HUDEP-2 (cell line): ENCODE results near the gene NCKAP5.
A peak's percentile ranks its signal among the peaks of the same experiment; 100 is the strongest.

Experiments used
- DNase-seq, 76 experiments: peaks; one replicate each; lab custom pipeline; 2025; ENCODE audit not compliant: unreplicated experiment in 76 of 76; lab: John Stamatoyannopoulos, UW

The NCKAP5 gene

DNA sequence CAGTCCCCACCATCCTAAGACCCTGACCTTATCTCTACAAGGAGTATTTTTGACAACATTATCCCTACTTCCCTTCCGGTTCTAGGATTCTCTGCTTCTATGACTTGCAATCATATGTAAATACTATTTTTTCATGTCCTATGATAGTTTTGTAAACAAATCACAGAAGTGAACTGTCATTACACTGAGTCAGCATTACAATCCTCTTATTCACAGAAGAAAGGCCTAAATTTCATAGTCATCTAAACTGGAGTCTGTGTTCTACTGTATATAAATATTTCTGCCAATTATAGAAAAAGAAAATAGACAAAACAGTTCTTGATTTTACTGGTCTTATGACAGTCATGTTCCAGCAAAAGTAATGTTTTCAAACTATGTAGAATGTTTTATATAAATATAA is 265.1 kb downstream of the NCKAP5 start:
- no peak for DNase-seq

DNA sequence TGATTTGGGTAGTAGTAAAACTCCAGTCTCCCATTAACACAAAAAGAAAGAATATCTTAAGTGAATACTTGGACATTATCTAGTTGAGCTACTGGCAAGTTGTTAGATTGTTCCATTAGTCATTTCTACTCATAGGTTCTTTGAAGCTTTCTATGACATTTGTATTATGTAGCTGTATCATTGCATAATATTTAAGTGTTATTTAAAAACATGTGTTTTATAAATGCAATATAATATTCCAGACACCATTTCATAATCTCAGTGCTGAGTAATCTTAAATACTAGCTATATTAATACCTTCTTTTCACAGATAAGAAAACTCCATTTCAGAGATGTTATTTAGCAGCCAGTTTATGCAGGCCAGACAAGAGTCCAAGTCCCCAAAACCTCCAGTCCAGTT is 271.9 kb downstream of the NCKAP5 start:
- no peak for DNase-seq

DNA sequence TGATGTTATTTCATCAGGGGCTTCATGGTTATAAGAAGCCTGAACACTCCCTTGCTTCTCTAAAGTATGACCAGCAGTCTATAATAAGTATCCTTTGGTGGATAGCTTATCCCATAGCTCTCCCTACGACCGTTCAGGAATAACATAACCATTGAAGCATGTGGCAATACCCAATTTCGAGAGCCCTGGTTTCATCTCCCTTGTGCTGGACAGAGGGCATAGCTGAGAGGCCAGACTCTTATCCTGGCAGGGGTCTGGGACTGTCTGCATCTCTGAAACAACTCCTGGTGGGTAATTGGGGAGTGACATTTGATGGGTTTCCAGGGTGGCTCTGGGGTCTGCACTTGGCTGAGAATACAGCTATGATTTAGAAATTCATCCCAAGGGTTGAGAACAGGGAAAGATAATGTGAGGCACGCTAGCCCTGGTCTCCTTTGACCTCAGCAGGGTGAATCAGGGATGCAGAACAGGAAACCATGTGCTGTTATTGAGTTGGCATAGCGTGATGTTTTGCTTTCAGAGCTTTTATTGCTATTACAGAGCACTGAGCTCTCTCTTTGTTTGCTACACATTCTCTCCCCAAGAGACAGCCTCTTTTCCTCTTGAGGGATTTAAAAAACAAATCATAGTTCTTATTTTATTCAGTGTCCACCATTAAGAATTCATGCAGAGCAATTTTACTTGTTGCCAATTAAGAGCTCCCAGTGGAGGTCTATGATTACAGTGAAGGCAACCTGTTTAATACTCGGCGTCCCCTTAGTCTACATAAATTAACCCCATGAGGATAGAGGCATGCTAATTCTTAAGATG is 274.5 kb downstream of the NCKAP5 start:
- DNase-seq, result no peak

DNA sequence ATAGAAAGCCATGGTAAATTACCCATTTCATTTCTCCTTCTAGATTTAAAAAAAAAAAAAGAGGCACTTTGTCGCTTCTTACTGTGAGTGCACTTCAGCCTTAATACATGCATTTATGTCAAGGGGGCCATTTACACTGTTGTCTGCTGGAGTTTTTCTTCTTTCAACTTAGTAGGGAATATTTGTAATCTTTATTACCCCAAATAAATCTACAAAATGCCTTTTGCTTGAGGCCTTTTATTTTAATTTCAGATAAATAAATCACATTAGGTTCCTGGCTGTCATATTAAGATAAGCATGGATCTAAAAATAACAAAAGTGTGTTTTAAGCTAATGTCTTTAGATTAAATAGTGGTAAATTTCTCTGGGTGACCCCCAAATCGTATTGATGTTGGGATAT is 276.0 kb downstream of the NCKAP5 start:
- DNase-seq, result no peak

DNA sequence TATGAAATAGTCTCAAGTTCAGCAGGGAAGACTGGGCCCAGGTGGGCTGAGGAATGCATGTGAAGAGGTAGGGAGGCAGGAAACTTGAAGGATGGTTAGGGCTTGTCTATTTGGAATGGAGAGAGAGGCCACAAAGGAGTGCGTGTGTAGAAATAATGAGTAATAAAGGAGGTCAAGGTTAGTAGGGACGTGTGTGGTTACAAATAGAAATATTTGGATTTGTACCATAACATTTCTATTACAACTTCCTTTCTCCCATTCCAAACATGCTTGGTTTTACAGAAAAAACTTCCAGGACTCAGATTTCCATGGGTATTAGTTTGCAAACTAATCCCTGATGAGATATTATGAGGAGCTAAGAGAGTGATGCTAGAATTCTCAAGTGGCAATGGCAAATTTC is 280.6 kb downstream of the NCKAP5 start:
- no peak for DNase-seq

DNA sequence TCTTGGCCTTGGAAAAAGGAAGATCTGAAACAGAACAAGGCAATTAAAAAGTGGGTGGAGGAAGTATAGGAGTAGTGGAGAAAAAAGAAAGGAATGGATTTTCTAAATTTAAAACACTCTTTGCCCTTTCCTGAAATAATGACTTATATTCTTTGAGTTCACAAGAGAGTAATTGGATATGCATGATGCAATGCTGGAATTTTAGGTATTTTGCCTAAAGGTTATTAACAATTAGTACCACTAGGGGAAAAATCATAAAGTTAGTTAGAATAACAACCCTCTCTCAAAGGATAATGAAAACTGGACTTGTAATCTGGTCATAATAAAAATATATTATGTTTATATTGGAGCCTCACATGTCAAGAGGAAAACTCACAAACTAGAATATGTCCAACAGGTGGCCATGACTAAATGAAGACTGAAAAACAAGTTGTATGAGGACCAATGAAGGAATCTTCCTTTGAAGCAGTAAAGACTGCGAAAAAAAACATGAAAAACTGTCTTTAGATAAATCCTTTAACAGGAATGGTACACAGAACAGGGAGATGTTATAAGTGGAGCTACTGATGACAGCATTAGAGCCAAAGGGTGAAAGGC is 281.8 kb downstream of the NCKAP5 start:
- no peak for DNase-seq

DNA sequence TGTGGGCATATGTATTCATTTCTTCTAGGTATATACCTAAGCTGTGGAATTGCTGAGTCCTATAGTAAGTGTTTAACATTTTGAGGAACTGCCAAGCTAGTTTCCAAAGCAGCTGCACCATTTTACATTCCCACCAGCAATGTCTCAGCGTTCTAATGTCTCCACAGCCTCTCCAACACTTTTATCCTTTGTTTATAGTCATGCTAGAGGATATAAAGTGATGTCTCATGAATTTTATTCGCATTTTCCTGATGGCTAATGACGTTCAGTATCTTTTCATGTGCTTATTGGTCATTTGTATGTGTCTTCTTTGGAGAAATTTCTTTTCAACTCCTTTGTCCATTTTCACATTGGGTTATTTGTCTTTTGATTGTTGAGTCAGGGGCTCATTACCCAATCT is 295.2 kb downstream of the NCKAP5 start:
- DNase-seq, result no peak

DNA sequence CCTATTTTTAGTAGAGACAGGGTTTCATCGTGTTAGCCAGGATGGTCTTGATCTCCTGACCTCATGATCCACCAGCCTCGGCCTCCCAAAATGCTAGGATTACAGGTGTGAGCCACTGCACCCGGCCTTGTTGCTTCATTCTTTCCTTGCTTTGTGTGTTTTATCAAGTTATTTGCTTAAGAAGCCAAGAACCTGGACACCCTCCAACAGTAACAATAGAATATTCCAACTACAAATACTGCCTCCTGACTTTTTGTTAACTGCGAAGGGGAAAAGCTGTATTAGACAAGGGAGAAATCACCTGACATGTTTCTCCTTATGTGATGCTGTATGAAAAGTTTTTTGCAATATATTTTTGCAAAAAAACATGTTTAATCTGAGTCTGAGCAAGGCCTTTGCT is 297.2 kb downstream of the NCKAP5 start:
- DNase-seq, result no peak

DNA sequence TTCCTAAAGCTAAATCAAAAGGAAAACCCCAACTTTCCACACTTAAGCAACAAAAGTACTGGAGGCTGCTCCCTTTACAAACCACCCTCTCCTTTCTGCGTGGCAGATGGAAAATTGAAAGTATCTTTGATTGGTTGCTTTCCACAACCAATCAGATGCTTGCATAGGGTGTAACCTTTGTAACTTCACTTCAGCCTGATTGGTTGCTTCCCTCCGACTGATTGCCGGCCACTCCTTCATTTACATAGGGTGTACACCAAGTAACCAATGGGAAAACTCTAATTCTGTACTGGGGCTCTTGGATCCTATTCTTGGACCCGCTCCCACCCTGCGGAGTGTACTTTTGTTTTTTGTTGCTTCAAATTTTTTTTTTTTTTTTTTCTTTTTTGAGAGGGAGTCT is 297.7 kb downstream of the NCKAP5 start:
- DNase-seq, result no peak

DNA sequence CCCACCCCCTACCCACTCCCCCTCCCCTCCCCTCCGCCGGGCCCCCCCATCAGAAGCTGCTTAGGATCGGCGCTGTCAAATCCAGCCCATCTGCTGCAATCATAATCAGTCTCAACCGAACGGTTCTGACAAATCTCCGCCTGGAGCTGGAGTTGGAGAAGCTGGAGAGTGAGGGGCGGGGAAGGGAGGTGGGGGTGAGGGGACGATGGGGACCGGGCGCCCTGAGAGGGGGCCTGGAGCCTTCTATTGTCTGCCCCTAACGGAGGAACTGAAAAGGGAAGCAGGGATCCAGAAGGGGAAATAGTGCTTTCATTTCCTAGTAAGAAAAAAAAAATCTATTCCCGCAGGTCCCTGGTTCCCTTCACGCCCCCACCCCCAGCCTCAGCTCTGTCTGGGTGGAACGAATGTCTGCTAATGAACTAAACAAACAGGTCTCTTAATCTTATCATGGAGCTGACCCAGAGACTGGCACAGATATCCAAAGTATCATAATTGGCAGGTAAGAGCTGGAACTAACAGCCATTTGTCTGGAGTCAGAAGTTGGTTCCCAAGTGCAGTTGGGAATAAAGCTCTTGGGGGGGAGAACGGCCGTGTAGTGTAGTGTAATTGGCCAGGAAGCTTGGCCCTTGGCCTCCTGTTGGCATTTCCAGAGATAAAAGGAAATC is 301.2 kb downstream of the NCKAP5 start:
- DNase-seq, result no peak

DNA sequence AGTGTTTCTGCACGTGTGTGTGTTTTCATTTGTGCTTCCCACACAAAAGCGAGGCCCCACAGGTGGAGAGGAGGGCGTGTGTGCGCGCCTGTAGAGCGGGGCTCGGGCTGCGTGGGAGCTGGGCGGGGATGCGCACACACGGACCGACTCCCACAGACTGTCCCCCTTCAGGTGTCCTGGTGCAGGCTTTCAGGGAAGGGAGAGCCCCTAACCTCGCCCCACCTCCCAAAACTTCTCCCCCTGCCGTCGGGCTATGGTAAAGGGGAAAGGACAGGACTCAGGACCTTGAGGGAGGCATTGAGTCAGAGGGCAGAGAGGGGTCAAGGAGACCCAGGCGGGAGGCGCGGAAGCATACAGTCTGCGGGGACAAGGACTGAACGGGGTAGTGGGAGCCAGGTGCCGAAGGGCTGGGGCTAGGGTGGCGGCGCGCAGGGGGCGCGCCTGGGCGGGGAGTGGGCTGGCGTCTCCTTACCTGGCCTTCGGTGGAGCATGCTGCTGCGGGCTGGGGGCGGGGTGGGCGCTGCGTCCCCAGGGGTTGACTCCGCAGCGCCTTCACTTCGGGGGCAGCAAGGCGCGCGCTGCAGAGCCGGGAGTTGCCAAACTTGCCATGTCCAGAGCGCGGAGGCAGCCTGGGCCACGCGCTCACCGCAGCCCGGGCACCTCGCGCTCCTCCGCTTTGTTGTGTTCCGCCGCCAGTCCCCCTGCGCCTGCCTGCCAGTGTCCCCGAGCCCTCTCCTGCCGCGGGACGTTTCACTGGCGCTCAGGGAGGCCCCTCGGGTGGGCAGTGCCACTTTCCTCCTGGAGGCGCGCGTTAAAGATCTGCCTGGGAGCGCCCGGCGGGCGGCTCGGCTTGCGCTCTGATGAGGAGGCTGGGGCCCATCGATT is 302.0 kb downstream of the NCKAP5 start:
- no peak for DNase-seq

DNA sequence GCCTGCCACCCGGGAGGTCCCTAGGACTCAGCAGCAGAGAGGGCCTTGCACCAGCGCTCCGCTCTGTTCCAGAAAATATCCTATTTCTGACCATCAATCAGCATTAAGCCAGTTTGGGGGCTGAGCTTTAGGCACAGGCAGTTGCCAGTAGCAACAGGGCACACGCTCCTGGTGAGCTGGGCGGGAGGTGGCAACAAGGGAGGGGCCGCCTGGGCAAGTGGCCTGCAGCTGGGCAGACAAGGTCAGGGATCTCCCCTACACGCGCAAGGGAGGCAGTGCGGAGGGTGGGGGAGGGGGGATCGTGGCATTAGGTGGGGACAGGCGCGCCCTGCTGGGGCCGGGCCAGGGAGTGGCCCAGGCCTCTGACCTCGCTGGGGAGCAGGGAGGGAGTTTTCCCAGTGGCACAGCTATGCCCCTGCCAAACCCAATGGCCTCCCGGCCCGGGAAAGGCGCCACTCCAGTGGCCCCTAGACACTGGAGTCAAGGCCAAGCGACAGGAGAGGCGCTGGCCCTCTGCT is 302.8 kb downstream of the NCKAP5 start:
- peak in 1 of 76 experiments; percentile 1 for DNase-seq

DNA sequence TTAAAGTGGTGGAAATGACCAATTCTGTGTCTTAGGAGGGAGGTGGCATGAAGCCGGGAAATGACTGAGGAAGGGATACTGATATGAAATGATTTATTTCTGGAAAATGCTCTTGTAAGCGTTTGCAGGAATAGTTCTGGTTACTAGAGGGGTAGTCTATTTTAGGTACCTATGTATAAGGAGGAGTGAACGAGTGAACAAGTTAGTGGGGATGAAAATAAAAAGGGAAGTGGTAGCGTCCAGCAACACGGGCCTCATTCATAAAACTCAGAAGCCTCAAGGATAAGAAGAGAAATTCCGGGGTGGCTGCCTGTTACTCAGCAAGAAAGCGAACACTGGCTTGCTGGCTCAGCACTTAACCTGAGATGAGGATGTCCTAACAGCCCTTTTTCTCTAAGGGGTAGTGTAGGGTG is 303.3 kb downstream of the NCKAP5 start:
- no peak for DNase-seq

DNA sequence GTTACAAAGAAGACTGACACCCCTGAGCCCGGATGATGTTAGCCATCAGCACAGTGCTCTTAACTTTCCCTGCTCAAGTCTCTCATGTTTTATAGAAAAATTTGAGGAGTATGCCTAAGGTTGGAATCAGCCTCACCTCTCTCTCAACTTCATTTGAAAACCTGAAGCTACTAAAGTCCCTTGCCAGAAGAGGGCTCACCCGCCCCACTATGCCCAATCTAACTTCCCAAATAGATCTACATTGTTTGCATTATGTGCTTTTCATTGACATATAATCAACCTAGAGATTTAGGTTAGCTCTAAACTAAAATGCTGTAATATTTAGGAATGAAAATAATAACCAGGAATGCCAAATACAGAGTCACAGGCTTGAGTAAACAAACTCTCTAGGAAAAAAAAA is 305.4 kb downstream of the NCKAP5 start:
- DNase-seq, result no peak

DNA sequence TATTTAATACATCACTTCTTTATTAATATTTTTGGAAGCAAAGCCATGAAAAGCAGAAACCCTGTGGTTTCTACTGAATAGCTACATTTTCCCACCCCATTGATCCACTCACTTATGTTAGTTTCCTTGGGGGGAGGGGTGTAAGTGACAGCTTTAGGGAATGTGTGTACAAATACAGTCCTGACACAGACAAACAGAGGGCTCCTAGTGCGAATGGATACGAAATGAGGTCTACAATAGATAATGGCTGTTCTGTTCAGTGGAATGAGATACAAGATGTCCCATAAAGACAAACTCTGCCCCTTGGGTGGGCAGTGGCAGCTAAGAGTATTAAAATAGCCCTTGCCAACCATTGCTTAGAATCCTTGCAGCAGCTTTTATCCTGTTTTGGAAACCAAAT is 312.9 kb downstream of the NCKAP5 start:
- DNase-seq, result no peak

DNA sequence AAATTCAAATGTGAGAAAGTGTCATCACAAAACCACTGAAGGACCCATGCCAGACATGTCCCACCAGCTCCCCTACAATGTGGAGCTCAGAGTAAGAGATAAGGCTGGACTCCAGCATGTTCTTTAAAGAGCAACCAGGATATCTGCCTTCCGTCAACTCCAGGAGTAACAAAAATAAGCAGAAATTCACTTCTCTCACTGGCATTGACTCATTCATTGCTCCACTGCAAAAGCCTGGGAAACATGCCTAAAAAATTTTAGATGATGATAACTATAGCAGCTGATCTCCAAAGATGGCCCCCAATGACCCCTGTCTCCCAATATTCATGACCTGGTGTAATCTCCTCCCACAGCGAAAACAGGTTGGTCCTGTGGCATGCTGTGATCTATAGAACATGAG is 314.5 kb downstream of the NCKAP5 start:
- no peak for DNase-seq

DNA sequence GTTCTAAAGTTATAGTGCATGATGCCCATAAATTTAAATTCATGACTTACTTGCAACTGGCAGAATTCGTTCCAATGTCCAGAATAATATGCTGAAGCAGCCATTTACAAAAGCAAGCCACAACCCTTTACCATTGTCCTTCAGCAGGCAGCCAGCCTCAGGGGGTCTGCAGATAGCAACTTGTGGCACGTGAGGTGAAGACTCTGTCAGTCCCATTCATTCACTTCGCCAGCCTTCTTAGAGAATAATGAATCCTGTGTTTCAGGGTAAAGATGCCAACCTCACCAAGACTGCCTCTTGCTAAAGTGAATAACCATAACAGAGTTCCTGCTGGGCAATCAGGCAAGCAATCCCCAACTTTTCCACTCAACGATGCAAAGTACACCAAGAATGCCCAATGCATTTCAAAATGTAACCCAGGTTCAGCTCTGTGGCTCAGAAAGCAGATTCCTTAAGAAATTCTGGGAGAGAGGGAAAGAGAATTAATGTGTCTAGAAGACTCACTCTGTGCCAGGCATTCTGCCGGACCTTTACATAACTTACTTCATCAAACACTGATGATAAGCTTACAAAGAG is 315.4 kb downstream of the NCKAP5 start:
- DNase-seq, result no peak

DNA sequence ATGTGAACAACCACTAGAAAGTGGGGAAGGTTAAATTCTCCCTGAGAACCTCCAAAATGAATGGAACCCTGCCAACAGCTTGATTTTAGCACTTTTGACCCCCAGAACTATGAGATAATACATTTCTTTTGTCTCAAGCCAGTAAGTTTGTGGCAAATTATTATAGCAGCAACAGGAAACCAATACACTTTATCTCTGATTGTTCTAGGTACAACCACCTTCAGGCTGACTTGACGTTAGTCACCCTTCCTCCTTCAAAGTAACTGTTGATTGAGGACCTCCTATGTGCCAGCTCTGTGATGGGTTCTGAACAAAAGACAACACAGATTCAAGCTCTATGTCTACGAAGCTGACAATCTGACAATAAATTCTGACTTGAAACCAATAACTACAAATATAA is 318.9 kb downstream of the NCKAP5 start:
- DNase-seq, result no peak

DNA sequence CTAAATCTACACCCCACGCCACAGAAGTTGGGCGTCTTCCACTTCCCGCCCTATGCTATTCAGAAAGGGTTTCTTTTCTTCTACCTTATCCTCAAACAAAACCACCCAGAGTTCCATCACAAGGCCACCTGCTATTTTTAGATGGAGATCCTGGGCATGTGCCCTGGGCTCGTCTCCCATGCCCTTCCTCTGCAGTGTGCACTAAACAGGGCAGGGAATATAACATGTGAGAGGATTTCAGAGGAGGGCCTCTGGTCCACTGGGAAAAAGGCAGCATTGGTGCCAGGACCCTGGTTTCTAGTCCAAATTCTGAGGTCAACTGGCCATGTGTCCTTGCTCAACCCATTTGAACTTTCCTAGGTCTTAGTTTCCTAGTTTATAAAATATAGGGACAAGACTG is 320.0 kb downstream of the NCKAP5 start:
- DNase-seq, result no peak

DNA sequence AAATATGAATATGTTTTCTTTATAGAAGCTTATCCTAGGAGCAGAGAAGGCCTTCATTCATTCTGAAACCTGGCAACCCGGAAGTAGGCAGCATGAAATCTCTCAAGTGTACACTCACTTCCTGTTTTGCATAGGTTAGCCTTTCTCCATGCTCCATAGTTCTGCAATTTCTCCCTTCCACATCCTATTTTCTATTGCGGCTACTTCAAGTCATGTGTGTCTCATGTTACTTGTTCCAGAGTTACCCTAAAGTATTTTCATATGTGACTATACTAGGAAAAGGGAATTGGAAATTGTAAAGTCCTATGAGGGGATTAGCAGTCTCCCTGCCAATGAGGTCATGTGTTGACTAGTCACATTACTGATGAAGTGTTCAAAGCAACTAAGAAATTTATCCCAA is 320.6 kb downstream of the NCKAP5 start:
- DNase-seq, result no peak

DNA sequence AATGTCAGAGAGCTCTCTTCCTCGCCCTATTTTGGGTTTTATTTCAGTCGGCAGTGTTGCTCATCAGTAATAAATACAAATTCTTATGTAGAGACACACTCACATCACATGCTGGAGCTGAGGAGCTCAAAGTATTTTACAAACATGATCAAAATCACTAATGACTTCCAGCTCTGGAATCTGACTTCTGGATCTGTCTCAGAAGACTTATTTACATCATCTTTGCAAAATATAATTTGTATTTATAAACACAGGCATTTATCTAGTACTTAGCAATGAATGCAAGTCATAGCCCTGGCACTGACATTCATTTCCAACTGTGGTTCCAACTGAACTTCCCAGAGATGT is 327.1 kb downstream of the NCKAP5 start:
- DNase-seq, result no peak
